Neutrophil (primary cell): ENCODE measurements around the gene VPS18.

Experiments used
- H3K27ac ChIP-seq: fragments of 200-600 bp; sonication (generic); 2 replicates; pipeline ENCODE4 v1.5.1; 2016; ENCODE audit warnings: mild to moderate bottlenecking, moderate library complexity
- H3K27me3 ChIP-seq: fragments of 200-600 bp; sonication (generic); 2 replicates; pipeline ENCODE4 v1.6.0; 2016; ENCODE audit warnings: mild to moderate bottlenecking
- H3K36me3 ChIP-seq: fragments of 200-600 bp; sonication (generic); 2 replicates; pipeline ENCODE4 v1.5.1; 2017
- H3K4me1 ChIP-seq, 2 experiments: fragments of 200-600 bp in 1 of 2; sonication (generic) in 1 of 2; 1 replicate in 1 of 2; 2 replicates in 1 of 2; pipeline versions ENCODE4 v1.5.1 to v1.6.1; 2013 to 2016; ENCODE audit warnings: low read depth in 1 of 2, low read length in 1 of 2, mild to moderate bottlenecking in 1 of 2, moderate library complexity in 1 of 2; ENCODE audit not compliant: control insufficient read depth in 1 of 2, insufficient read depth in 1 of 2
- H3K4me3 ChIP-seq, 2 experiments: fragments of 200-600 bp in 1 of 2; sonication (generic) in 1 of 2; 1 replicate in 1 of 2; 2 replicates in 1 of 2; pipeline ENCODE4 v1.5.1; 2013 to 2016; ENCODE audit warnings: low read depth in 1 of 2, low read length in 1 of 2, mild to moderate bottlenecking in 1 of 2, moderate library complexity in 1 of 2
- H3K9me3 ChIP-seq: fragments of 200-600 bp; sonication (generic); 2 replicates; pipeline ENCODE4 v1.5.1; 2016
- TF ChIP-seq, protein P1 (sequence below): fragments of 200-600 bp; sonication (generic); IDR thresholded peaks from 2 replicates; pipeline ENCODE4 v1.5.1; 2016; ENCODE audit warnings: antibody characterized with exemption

The VPS18 gene

GRCh38 chr15:40927495-40927872 is 33.2 kb downstream of the VPS18 start:
- H3K4me1 ChIP-seq: peaks cover 39 to 49% of the 10 kb centered on the region in 2 experiments
- H3K36me3 ChIP-seq: no peaks in the 10 kb centered on the region
- H3K27me3 ChIP-seq: peaks cover 100% of the 10 kb centered on the region
- TF ChIP-seq, protein P1, sequence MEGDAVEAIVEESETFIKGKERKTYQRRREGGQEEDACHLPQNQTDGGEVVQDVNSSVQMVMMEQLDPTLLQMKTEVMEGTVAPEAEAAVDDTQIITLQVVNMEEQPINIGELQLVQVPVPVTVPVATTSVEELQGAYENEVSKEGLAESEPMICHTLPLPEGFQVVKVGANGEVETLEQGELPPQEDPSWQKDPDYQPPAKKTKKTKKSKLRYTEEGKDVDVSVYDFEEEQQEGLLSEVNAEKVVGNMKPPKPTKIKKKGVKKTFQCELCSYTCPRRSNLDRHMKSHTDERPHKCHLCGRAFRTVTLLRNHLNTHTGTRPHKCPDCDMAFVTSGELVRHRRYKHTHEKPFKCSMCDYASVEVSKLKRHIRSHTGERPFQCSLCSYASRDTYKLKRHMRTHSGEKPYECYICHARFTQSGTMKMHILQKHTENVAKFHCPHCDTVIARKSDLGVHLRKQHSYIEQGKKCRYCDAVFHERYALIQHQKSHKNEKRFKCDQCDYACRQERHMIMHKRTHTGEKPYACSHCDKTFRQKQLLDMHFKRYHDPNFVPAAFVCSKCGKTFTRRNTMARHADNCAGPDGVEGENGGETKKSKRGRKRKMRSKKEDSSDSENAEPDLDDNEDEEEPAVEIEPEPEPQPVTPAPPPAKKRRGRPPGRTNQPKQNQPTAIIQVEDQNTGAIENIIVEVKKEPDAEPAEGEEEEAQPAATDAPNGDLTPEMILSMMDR: no peak
- no peak overlapping the region for H3K4me3 ChIP-seq
- no peak overlapping the region for H3K27ac ChIP-seq
- H3K9me3 ChIP-seq: no peaks in the 10 kb centered on the region

GRCh38 chr15:40927873-40928806 is 33.9 kb downstream of the VPS18 start:
- H3K27me3 ChIP-seq: peaks cover 100% of the 10 kb centered on the region
- no peaks in the 10 kb centered on the region for H3K9me3 ChIP-seq
- no peaks in the 10 kb centered on the region for H3K36me3 ChIP-seq
- TF ChIP-seq, protein P1: no peak
- peaks cover 39 to 49% of the 10 kb centered on the region in 2 experiments for H3K4me1 ChIP-seq
- H3K27ac ChIP-seq: no peak overlapping the region
- H3K4me3 ChIP-seq: peak overlapping the region in 1 of 2 experiments; percentile 45

DNA sequence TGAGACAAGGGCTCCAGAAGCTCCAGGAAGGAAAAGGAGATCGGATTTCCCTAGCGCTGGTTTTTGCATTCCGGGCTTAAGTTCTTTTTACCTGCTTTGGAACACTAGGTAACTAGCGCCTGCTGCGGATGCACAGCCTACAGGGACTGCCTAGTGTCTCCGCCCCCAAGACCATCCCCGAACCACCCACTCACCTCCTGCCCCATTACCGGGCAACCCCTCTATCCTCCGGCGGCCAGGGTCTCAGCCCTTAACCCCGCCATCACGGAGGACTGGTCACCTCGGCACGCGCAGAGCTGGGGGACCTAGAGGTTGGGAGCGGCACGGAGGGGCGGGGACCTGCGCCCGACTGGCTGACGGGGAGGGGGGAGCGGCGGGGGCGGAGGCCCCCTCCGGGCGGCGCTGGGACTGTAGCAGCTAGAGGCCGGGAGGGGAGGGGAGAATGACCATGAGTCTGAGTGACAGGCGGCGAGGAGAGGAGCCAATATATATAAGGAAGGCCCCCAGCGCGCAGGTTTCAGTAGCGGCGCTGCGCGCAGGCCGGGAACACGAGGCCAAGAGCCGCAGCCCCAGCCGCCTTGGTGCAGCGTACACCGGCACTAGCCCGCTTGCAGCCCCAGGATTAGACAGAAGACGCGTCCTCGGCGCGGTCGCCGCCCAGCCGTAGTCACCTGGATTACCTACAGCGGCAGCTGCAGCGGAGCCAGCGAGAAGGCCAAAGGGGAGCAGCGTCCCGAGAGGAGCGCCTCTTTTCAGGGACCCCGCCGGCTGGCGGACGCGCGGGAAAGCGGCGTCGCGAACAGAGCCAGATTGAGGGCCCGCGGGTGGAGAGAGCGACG is 34.8 kb downstream of the VPS18 start, which contains the start of gene DLL4:
TSS of gene DLL4 (plus strand) at position 520 of the 839 bp plus-strand sequence. CDS start 329 bp downstream, outside the sequence.
- peaks cover 39 to 49% of the 10 kb centered on the region in 2 experiments for H3K4me1 ChIP-seq
- TF ChIP-seq, protein P1: no peak
- H3K27me3 ChIP-seq: peaks cover 96% of the 10 kb centered on the region
- H3K9me3 ChIP-seq: no peaks in the 10 kb centered on the region
- no peaks in the 10 kb centered on the region for H3K36me3 ChIP-seq
- peak within 1 kb of the TSS in 1 of 2 experiments; percentile 45 for H3K4me3 ChIP-seq
- no peak within 1 kb of the TSS for H3K27ac ChIP-seq

DNA sequence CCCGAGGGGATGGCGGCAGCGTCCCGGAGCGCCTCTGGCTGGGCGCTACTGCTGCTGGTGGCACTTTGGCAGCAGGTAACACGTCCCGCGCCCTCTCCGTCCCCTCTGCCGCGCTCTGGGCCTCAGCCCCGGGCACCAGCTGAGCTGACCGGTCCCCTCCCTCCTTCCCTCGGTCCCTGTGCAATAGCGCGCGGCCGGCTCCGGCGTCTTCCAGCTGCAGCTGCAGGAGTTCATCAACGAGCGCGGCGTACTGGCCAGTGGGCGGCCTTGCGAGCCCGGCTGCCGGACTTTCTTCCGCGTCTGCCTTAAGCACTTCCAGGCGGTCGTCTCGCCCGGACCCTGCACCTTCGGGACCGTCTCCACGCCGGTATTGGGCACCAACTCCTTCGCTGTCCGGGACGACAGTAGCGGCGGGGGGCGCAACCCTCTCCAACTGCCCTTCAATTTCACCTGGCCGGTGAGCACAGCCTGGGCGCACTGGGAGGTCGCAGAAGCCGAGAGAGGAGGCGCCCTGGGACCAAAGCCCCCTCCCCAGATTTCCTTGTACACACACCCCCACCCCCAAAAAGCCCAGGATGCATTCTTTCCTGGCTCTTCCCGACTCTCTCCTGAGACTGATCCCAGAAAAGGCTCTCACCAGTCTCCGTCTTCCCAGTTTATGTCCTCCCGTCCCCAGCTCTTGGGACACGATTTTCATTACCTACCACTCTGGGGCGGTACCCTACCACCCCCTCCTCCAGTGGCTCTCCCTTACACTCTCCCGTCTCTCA is 35.6 kb downstream of the VPS18 start:
- no peaks in the 10 kb centered on the region for H3K36me3 ChIP-seq
- peaks cover 88% of the 10 kb centered on the region for H3K27me3 ChIP-seq
- peaks cover 39 to 49% of the 10 kb centered on the region in 2 experiments for H3K4me1 ChIP-seq
- H3K4me3 ChIP-seq: peak overlapping the region in 1 of 2 experiments; percentile 45
- TF ChIP-seq, protein P1: no peak
- no peak overlapping the region for H3K27ac ChIP-seq
- no peaks in the 10 kb centered on the region for H3K9me3 ChIP-seq
